DMS53 (cell line): ENCODE data around the gene SYNGR1.
"Not testable (repeated sequence)": the region's sequence is repeated elsewhere in the genome, so short reads cannot be mapped to it uniquely, and the experiment has no call there.

Experiments used
- DNase-seq: peaks from one replicate; lab custom pipeline; 2025; lab: John Stamatoyannopoulos, UW

Gene SYNGR1

DNA sequence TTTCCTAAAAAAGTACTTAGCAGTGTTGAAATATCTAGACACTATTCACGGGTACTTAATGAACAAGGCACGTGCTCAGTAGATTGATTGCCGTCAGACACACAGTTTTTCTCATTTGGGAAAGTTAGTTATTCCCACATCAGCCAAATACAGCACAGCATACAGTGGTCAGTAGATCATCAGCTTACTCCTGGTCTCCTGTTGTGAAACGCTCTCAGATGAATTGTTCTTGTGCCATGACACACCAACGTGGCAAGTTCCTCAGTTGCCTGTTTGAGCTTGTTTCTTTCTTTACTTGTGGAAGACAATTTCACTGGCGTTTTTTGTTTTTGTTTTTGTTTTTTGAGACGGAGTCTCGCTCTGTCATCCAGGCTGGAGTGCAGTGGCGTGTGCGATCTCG, 58.4 kb downstream of the SYNGR1 start:
- DNase-seq, result no peak

DNA sequence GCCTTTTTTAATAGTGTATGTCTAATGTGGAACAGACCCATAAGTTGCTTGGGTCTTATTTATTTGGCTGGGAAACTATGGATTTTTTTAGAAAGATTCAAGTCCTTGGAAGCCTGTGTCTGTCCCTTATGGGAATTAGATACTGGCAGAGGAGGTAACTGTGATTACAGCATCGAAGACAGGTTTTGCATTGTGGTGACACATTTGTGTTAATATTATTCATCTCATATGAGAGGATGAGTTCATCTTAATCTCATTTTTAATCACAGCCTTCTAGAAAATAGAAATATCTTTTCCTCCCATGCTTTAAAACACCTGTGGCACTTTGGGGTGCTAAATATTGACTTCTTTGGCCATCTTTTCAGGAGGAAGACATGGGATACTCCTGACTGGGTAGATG, 59.0 kb downstream of the SYNGR1 start:
- no peak for DNase-seq

DNA sequence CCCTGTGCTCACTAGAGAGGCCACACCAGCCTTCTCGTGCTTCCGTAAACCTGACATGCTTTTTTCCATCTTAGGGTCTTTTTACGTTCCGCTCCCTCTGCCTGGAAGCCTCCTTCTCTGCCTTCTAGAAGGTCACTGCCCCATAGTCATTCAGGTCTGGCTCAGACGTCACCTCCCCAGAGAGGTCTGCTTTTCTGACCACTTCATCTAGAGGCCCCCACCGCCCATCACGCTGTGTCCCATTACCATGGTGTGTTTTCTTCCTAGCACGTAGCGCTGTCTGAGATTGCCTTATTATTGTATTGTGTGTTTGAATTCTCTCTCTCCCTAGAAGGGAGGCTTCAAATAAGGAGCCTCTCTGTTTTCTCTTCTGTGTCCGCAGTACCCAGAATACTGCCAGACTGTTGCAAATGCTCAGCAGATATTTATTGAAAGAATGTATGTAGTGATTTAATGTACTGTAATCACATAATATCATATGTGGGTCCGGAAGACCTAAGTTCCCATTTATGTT, 59.8 kb downstream of the SYNGR1 start:
- DNase-seq, result no peak

DNA sequence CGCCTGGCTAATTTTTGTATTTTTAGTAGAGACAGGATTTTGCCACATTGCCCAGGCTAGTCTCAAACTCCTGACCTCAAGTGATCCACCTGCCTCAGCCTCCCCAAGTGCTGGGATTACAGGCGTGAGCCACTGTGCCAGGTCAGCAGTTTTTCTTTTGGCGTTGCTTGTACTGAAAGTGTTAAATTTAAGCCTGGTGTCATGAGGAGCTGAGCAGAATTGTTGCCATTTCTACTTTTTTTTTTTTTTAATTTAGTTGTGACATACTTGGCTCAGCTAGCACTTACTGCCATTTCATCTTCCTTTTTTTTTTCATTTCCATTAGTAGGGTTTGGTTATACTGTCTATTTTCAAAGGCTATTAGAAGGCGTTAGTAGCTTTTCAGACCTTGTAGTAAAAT, 60.5 kb downstream of the SYNGR1 start:
- no peak for DNase-seq

DNA sequence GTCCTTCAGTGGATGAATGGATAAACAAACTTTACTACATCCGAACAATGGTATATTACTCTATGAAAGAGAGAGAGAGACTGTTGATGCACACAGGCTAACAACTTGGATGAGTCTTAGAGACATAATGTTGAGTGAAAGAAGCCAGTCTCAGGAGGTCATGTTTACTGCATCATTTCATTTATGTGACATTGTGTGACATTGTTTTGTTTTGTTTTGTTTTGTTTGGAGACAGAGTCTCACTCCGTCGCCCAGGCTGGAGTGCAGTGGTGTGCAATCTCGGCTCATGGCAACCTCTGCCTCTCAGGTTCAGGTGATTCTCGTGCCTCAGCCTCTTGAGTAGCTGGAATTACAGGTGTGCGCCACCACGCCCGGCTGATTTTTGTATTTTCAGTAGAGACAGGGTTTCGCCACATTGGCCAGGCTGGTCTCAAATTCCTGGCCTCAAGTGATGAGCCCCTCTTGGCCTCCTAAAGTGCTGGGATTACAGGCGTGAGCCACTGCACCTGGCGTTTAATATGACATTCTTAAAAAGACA, 62.1 kb downstream of the SYNGR1 start:
- not testable (repeated sequence) for DNase-seq

DNA sequence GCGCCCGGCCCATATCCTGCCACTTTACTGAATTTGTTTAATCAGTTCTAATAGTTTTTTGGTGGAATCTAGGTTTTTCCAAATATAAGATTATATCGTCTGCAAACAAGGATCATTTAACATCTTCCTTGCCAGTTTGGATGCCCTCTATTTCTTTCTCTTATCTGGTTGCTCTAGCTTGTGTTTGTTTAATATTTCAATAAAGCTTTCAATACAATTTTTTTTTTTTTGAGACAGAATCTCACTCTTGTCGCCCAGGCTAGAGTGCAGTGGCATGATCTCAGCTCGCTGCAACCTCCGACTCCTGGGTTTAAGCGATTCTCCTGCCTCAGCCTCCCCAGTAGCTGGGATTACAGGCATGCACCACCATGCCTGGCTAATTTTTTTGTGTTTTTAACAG, 63.4 kb downstream of the SYNGR1 start:
- not testable (repeated sequence) for DNase-seq

DNA sequence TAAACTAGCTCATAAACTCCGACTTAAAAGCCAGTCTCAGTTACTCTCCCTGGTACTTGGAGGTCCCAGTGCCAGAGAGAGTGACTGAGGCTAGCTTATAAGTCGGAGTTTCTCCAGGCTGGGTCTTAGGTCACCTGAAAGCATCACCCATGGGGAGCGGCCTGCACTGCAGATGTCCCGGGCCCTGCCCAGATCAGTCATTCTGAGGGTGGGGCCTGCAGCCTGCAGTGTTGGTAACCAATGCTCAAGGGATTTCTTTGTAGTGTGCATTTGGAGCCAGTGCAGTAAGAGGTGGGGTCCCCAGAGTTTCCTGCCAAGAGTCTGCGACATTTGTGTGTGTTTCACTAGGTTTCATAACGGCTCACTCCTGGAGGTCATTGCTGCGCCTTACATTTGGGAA, 64.6 kb downstream of the SYNGR1 start:
- no peak for DNase-seq

DNA sequence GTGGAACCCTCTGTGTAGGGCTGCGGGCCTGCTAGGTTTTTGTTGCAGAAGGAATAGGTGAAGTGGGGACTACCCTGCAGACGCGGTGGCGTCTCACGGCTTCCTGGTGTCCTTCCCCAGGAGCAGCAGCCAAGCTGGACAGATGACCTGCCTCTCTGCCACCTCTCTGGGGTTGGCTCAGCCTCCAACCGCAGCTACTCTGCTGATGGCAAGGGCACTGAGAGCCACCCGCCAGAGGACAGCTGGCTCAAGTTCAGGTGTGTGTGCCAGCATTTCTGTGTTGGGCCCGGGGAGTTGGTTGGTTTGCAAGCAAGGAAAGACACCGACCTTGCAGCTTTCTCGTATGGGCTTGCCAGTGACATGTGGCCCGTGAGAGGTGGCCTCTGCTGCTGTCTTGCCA, 65.1 kb downstream of the SYNGR1 start:
- DNase-seq, result no peak

DNA sequence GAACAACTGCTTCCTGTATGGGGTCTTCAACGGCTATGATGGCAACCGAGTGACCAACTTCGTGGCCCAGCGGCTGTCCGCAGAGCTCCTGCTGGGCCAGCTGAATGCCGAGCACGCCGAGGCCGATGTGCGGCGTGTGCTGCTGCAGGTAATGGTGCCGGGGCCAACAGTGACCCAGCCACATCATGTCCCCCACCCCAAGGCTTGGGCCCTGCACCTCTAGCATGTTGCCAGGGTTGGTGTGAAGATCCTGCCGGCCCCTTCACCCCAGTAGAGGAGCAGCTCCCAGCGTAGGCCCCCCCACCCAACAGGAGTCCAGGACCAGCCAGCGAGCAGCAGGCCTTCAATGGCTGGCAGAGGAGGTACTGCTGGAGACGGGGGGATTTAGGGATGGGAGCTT, 65.7 kb downstream of the SYNGR1 start:
- no peak for DNase-seq

DNA sequence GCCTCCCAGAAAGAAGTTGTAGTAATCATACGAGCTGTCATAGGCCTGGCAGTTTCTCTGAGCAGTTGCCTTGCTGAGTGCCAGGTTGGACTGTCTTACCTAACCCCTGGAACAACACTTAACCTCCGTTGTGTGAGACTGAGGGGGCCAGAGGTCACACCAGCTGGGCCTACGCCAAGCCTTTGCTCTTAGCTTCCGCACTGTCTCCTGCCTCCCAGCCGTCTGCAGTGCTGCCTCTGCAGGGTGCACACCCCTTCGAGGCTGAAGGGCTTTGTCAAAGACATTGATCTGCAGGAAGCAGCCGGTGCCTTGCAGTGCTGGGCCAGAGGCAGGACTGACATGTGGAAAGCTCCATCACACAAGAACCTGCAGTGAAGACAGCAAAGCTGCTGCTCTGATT, 66.5 kb downstream of the SYNGR1 start:
- DNase-seq, result no peak

DNA sequence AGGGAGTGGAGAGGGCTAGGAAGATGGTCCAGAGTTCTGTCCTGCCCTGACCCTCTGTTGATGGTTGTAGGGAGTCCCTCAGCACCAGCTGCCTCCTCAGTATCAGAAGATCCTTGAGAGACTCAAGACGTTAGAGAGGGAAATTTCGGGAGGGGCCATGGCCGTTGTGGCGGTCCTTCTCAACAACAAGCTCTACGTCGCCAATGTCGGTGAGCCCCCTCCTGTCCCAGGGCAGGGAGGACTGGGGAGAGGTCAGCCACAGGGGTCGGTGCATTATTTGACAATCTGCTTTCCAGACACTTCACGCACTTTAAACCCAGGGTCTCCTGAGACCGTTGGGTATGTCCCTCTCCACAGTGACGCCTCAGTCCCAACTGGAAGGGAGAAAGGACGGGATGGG, 67.8 kb downstream of the SYNGR1 start:
- no peak for DNase-seq

DNA sequence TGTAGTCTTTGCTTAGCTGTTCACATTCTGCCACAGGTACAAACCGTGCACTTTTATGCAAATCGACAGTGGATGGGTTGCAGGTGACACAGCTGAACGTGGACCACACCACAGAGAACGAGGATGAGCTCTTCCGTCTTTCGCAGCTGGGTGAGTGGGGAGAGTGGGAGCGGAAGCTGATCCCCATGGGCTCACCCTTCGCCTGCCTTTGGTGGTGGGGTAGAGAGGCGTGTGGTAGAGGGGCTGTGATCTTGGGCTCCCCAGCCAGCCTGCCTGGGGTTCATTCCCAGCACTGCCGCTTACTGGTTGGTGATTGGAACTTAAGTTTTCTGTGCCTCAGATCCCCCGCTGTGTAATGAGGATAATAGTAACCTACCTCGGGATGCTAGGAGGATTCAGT, 68.9 kb downstream of the SYNGR1 start:
- DNase-seq, result no peak

DNA sequence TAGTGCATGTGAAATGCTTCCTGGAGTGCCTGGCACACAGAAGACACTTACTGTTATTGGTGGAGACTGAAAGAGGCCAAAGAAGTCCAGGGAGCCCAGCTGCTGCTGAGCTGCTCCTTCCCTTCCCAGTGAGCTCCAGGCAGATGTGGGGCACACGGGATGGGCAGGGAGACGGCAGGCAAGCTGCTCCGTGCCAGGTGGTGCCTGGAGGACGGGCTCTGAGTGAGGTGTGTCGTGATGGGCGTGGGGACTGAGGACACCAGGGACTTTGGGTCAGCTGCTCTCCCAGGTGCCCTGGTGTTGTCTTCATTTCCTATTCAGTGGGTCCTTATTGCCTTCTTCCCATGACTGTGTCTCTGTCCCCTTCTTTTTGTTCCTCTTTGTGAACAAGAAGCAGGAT, 69.3 kb downstream of the SYNGR1 start:
- DNase-seq, result no peak

DNA sequence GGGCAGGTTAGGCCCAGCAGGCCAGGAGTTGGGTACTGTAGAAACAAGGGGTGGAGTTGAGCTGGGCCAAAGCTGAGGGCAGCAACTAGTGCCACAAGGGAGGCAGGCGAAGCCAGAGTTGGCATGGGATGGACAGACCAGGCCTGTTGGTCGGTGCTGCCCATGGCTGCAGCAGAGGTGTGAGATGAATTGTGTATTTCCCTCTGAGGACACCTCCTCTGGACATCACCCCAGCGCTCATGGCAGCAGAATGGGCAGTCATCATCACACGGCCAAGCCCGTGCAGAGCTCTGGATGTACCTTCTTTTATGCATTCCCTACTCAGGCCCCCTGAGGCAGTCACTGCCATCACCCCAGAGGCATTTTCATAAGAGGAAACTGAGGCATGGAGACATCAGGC, 70.1 kb downstream of the SYNGR1 start:
- DNase-seq, result no peak

DNA sequence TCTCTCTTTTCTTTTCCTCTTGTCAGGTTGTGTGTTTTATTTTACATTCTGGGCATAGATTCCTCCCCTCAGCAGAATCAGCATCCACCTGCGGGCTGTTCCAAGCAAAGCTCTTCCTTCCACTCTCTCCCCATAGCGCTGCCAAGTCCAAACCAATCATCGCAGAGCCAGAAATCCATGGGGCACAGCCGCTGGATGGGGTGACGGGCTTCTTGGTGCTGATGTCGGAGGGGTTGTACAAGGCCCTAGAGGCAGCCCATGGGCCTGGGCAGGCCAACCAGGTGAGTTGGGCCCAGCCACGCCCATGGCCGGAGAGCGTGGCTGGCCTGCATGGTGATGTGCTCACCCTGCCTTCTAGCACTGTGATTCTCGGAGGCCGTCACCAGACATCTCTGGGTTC, 71.9 kb downstream of the SYNGR1 start:
- no peak for DNase-seq

DNA sequence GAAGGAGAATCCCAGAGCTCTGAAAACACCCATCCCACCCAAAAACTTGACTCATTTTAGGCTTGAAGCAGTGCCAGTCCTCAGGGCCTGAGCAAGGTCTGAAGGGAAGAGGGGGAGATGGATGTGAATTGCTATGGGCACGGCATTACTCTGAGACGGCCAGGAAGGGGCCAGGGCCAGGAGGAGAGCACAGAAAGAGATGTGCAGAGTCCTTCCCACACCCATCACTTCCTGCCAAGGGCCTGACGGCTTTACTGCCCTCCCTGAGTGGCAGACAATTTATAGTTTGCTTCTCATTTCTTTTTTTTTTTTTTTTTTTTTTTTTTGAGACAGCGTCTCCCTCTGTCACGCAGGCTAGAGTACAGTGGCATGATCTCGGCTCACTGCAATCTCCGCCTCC, 72.3 kb downstream of the SYNGR1 start:
- DNase-seq, result no peak

DNA sequence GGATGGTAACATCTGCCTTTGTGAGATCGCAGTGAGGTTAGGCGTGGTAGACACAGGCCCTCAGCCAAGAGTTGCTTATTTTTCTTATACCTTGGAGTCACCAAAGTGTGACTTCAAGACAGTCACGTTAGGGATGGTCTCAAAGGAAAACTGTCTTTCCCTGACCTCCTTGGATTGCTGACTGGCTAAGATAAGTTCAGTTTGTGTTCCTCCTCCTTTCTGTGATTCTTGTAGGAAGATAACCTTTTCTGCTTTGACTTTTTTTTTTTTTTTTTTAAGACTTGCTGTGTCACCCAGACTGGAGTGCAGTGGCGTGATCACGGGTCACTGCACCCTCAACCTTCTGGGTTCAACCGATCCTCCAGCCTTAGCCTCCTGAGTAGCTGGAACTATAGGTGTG, 72.9 kb downstream of the SYNGR1 start:
- no peak for DNase-seq

DNA sequence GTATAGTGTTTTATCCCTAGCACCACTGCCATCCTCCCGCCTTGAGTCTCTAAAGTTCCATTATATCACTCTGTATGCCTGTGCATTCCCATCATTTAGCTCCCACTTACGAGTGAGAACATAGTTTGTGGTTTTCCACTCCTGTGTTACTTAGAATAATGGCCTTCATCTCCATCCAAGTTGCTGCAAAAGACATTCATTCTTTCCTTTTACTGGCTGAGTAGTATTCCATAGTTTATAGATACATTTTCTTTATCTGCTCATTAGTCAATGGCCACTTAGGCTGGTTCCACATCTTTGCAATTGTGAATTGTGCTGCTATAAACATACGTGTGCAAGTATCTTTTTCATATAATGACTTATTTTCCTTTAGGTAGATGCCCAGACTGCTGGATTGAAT, 74.2 kb downstream of the SYNGR1 start:
- no peak for DNase-seq

DNA sequence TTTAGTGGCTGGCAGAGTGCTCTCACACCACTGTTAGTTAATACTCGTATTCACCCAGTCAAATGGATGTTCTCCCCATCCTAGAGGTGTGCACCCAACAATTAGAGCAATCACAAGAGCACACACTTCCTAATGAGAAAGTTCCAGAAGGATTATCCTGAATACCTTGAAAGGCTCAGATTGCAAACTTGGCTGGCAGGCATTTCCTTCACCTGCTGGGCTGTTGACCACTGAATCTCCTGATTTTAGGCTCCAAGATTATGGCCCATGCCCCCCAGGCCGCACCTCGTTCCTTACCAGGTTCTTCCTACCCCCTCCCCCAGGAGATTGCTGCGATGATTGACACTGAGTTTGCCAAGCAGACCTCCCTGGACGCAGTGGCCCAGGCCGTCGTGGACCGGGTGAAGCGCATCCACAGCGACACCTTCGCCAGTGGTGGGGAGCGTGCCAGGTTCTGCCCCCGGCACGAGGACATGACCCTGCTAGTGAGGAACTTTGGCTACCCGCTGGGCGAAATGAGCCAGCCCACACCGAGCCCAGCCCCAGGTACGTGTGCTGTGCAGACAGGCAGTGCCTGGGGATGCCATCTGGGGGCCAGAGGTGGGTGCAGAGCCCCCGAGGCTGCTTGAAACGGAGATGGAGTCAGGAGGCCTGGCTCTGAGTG, 76.7 kb downstream of the SYNGR1 start:
- no peak for DNase-seq

DNA sequence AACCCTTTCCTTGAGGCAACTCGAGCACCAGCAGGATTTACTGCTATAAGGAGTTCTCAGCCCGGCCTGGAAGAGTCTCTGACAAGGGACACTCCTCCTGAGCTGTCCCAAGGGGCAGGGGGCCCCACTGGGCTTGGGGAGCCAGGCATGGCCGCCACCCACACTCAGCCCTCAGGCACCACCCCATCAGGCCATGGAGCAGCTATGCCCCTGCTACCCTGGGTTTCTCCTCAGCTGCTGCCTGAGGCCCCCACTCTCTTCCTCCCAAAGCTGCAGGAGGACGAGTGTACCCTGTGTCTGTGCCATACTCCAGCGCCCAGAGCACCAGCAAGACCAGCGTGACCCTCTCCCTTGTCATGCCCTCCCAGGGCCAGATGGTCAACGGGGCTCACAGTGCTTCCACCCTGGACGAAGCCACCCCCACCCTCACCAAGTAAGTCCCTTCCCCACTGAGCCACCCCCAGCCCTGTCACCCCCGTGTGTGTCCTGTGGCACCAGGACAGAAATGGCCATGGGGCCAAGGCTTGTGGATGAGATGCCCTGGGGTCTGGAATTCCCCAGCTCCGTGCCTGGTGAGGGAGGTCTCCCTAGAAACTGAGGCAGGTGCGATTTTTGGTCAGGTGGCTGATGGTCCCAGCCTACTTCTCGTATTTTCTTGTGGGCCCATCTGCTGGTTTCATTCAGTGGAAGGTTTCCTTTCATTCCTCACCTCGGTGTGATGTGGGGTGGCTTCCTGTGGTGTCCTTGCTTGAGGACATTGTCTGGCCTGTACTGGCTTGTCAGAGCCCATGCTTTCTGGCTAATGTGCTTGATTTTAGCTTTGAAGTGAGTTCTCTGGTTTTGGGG, 78.2 kb downstream of the SYNGR1 start:
- DNase-seq, result no peak

DNA sequence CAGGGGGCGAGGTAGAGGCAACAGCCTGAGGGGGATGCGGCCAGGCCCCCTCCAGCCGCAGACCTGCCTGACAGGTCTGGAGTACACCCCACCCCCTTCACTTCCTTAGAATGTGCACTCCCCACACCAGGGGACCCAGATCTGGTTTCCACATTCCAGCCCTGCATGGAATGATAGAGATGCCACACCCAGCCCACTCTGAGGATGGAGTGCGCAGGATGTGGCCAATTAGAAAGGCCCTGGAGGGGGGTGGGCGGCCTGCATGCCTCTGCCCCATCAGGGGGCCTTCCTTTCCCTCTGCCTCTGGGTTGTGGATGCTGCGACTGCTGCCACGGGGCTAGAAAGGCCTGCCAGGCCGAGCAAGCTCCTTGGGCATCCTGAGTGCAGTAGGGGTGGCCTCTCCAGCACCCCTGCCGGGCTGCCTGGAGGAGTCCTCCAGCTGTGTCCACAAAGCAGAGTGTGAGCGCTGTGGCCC, 78.8 kb downstream of the SYNGR1 start:
- no peak for DNase-seq

DNA sequence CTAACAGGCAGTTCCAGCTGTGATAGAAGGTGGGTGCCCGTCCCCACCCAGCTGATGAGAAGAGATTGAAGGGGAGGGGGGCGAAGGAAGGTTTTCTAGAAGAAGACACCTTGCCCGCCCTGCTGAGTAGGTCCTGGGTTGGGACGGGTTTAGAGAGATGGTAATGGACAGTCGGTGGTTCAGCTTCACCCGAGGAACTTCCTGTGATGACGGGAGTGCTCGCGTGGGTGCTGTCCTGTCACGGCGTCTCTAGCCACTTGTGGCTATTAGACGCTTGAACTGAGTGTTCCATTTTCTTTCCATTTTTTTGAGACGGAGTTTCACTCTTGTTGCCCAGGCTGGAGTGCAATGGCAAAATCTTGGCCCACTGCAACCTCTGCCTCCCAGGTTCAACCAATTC, 79.4 kb downstream of the SYNGR1 start:
- DNase-seq, result no peak

DNA sequence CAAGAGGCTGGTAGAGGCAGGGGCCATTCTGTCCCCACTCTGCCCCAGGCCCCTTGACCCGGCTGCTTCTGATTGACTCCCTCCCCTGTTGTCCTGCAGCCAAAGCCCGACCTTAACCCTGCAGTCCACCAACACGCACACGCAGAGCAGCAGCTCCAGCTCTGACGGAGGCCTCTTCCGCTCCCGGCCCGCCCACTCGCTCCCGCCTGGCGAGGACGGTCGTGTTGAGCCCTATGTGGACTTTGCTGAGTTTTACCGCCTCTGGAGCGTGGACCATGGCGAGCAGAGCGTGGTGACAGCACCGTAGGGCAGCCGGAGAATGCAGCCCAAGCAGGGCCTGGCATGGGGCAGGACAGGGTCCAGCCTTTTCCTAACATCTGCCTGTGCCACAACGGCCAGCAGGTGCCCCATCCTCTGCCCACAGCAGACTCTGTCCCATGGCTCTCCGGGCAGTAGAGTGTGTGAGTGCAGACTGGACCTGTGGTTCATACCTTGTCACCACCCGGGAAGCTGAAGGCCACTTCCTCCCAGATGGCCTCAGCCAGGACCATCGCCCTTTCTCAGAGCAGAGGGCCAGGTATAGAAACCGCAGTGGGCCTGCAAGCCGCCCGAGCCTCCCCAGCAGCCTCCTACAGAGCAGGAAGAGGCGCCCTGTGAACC, 80.3 kb downstream of the SYNGR1 start:
- no peak for DNase-seq
